GM18511 (cell line): ENCODE data around the gene RYR3.

ENCODE experiments used
- ATAC-seq: cut with Tn5 transposase; IDR thresholded peaks from one replicate; pipeline ENCODE4 v1.9.1; 2021; ENCODE audit warnings: mild to moderate bottlenecking, moderate library complexity; ENCODE audit not compliant: unreplicated experiment

RYR3 gene

DNA sequence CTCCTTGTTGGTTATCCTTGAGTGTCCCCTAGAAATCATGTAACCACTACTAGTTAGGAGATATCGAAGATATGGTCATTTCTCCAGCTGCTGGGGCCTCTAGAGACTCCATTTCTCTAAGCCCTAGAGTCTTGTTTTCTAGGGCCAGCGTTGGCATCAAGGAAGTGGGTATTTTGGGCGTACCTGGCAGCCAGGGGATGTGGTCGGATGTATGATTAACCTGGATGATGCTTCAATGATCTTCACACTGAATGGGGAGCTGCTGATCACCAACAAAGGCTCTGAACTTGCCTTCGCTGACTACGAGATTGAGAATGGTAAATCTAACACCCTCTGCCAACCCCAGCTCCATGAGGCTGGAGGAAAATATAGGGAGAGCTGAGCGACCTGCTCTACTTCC lies 325.5 kb downstream of the RYR3 start:
- ATAC-seq = peak; percentile 70

DNA sequence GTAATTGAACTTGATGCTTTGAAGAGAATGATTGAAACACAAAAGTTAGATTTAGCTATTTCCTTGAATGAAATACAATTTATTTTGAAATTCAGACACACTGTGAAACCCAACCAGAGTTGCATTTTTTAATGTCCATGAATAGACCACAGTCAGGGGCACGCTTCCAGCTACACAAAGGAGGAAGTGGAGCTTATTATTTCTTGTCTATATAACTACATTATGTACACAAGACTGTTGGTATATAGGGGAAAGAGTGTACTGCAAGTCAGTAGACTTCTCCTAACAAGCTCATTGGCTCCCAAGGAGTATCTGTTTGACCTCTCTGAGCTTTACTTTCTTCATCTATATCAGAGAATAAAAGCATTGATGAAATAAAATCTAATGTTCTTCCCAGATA lies 326.2 kb downstream of the RYR3 start:
- no peak for ATAC-seq

DNA sequence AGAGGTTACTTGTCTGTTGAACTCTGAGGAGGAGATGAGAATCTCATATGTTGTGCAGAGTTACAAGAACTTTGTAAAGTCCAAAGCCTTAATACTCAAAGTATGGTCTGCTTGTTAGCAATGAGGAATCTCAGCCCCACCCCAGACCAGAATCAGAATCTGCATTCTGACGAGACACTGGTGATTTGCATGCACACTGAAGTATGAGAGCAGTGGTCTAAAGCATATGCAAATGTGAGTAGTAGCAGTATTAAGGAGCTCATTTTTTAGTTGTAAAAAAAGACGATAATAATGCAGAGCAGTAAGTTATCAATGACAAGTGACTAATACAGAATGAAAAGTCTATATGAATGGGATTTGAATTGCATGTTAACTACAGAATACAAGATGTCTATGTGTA lies 327.7 kb downstream of the RYR3 start:
- no peak for ATAC-seq

DNA sequence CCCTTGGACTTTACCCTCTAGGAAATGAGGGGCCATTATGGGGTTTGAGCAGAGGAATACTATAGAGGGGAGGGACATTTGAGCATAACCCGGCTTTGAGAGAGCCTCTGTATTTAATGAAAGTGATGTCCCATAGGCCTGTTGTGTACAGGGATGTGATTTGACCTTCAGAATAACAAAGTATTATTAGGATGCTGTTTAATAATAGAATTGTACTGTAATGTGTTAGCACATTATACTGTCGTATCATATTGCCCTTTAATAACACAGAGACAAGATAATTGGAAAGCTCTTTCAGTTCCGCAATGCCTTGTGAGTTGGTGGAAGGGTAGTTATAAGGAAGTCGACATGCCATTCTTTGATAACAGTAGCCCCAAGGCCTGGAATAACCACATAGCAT lies 328.3 kb downstream of the RYR3 start:
- ATAC-seq = no peak

DNA sequence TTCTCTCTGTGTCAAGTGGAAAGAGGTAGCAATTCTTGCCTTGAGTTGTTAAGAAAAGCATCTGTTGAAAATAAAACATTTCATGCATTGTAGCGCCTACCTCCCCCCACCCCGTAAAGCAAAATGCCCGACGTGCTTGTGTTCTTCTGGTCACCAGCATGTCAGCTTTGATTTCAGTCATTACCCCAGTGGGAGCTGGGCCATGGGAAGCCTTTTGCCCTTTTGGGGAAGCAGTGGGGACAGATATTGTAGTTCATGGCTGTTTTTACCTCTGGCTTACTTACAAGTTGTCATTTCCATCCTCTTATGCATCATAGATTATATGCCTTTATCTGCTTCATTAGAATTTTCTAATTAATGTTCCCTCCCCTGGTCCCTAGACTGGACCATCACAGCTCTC lies 328.7 kb downstream of the RYR3 start:
- no peak for ATAC-seq

DNA sequence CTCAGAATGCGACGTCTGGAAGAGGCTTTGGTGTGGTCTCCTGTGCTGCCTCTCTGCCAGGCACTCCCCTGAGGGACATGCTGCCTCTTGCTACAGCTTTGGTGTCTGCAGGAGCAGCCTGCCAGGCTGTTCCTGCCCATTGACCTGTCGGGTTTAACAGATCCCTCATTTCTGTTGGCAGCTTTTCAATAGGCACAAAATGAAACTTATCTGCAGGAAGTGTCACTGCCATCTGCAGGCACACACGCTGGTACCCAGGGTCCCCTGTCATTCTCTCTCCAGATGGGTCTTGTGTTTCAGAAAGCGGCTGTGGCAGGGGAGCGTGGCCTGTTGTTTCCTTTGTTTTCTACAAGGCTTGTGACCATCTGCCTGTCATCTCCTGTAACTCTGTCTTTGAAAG lies 329.2 kb downstream of the RYR3 start:
- no peak for ATAC-seq

DNA sequence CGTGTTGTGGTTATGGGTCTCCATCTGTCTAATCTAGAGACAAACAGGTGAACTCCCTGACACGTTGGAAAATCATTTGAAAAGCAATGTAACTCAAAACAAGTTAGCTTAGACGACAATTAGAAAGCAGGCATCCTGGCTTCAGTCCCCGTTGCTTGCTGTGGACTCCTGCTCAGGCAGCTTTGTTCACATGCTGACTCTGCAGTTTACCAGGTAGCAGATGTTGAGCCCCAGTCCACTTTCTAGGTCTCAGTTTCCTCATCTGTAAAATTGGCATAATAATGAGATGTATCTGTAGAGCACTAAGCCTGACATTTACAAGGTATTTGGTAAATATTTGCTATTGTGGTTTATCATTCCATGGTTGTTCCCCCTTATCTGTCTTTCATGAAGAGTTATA lies 330.3 kb downstream of the RYR3 start:
- no peak for ATAC-seq

DNA sequence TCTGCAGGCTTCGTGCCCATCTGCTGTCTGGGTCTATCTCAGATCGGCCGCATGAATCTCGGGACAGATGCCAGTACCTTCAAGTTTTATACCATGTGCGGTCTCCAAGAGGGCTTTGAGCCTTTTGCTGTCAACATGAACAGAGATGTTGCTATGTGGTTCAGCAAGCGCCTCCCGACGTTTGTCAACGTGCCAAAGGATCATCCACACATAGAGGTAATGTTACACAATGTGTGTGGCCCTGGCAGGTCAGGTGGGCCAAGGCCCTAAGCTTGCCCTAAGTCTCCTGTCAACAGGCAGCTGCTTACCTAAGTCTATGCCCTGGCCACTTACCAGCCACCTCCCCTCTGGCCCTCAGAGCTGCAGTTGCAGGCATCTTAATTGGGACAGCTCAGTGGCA lies 333.5 kb downstream of the RYR3 start:
- ATAC-seq = no peak

DNA sequence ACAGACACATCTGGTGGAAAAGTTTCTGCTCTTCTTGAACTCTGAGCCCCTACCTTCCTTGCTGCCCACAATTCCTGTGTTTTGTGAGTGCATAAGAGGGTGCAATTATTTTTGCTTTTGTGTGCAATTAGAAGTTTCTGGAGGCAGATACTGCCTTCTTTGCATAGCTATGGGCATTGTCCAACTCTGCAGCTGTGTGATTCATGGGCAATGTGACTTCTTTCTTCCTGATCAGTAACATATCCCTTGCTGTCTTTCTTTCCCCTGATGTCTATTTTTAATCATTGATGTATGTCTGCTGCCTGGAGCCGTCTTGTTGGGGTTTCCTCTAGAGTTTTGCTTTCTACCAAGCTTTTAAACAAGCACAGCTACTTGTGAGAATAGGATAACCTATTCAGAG lies 336.0 kb downstream of the RYR3 start:
- no peak for ATAC-seq

DNA sequence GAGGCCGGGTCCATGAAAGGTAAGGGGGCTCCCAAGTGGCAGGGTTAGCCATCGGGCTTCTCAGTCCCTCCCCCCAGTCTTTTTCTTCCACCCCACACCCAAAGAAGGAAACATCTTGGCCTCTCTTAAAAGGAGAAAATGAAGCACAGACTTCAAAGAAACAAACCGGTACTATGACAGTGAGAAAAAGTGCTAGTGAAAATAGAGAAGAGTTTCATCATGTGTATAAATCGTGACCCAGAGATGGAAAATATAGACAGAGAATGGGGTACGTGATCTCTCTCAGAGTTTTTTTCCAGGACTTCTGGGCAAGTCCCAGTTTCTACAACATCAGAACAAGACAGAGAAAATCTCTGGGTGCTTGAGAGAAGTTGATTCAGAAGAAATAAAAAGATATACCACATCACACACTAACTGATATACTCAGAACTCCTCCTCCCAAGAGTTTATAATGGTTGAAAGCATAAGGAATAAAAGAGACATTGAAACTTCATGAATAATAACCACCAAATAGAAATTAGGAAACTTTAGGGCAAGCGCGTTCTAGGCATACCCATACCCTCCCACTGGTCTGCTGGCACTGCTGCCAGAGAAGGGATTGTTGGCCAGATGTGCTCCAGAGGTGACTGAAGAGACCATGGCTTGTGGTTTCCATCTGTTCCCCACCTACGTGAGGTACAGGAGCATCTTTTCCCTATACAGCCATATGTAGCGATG lies 338.6 kb downstream of the RYR3 start:
- no peak for ATAC-seq

DNA sequence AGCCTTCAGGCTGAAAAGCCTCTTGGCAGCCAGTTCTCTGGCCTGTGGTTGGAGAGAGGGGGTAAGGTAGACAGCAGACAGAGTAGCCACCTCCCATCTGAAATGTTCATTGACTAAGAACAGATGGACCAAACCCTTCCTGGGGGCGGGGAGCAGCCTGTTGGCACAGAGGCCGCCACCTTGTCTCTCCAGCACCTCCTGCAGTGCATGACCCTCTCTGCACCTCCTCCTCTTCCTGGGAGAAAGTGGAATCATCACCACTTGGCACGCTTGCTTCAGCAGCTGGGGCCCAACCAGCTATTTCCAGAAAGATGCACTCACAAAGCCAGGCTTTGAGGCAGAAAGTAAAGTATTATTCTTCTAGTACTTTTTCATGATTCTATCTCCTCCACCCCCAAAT lies 344.1 kb downstream of the RYR3 start:
- ATAC-seq = no peak

DNA sequence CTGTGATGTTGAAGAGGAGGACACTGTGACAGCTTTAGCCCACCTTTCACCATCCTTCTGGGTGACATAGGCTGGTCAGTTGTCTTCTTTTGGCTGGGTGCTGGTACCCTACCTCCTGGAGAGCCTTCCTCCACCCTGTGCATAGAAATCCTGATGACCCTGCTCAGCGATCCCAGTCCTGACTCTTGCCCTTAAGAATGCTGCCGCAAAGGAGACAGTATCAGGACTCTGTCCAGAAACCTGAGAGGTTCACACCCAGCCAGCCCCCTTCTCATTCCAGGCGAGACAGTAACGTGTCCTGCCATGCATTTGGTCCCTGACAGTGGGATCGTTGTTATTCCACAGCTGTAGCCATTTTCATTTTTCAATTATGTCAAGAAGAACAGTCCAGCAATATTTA lies 344.7 kb downstream of the RYR3 start:
- no peak for ATAC-seq

DNA sequence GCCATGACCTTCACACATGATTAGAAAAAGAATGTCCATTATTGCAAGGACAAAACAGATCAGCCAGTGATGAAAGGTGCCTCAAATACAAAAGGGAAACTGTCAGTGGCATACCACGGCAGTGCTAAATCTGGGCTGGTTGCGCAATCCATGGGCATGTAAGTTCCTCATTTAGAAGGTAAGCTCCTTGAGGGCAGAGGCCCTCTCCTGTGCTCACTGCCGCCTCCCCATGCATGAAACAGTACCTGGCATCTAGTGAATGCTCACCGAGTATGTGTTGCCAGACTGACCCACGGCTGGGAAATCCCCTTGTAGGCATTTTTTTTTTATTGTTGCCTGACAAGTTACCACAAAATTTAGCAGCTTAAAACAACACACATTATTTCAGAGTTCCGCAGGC lies 345.4 kb downstream of the RYR3 start:
- ATAC-seq = no peak

DNA sequence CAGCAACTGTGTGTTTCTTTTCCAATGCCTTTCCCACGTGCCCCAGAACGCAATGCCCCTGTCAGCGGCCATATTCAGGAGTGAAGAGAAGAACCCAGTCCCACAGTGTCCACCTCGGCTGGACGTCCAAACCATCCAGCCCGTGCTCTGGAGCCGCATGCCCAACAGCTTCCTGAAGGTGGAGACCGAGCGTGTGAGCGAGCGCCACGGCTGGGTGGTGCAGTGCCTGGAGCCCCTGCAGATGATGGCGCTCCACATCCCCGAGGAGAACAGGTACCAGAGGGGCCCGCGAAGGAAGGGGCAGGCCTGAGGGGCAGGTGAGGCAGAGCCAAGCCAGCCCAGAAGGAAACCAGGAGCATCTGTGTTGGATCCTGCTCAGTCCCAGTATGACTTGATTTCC lies 349.4 kb downstream of the RYR3 start:
- no peak for ATAC-seq

DNA sequence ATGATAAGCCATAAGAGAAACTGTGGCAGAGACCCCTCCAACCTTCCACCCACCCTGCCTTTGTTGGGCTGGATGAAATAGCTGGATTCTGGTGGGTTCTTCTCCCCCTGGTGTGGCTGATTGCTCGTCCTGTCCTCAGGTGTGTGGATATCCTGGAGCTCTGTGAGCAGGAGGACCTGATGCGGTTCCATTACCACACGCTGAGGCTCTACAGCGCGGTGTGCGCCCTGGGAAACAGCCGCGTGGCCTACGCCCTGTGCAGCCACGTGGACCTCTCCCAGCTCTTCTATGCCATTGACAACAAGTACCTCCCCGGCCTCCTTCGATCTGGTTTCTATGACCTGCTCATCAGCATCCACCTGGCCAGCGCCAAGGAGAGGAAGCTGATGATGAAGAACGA lies 351.2 kb downstream of the RYR3 start:
- ATAC-seq = no peak

DNA sequence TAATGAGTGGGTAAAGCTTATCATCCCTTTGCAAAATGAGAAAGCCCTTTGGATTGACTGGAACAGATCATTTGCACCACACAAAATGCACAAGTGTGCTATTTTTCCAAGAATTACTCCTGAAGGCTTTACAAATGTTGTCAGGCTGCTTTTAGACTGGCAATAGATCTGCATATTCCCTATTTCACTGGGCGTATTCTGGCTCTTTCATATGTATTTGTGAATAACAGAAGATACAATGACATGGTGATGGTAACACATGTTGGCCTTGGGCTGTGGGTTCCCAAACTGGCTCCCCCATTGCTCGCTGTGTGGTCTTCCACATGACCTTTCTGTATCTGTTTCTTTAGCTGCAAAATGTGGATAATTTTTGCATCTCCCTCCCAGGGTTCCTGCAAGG lies 354.2 kb downstream of the RYR3 start:
- ATAC-seq = no peak

DNA sequence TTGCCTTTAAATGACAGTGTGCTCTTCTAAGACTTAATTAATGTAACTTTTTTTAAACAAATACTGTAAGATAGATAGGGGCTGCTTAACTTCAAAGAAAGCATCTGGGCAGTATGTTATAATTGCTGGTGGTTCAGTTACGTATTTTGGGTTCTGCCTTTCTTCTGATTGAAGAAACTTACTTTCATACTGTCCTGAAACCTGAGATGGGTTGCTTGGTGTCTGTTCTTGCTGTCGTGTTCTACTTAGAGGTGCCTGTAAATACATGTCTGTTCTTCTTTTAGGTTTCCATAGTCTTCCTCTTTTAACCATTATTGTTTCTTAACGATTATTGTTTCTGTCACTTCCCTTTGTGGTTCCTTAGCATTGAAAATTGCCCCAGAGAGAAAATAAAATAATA lies 359.8 kb downstream of the RYR3 start:
- ATAC-seq = no peak

DNA sequence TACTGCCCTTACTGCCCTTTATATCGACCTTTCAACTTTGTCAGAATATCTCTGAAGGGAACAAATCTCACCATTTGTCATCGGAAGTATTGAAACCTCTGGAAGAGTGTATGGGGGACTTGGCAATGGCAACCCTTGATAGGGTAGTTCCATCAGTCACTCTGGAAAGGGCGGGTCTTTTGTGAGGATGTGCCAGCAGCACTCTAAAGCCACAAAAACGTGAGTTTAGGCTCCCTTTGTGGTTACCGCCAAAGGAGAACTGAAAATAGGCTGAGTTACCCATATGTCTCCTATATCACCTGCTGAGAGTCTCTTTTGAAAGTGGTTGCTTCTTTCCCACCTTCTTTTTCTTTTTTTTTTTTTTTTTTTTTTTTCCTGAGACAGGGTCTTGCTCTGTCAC lies 360.7 kb downstream of the RYR3 start:
- peak; percentile 93 for ATAC-seq

DNA sequence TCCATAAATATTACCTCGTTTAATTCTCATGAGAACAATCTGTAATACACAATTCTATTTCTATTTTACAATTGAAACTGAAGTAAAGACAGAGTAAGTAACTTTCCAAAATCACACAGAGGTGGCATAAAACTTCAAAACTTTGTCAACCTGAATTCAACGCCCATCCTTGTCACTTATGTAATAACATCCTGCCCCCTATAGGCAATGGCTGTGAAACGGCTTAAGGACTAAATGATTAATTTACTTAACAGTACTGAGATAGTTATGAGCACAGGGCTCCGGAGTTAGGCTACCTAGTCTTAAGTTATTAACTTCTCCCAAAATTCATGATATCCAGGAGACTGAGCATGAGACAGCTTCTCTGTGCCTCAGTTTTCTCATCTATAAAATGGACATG lies 364.5 kb downstream of the RYR3 start:
- peak; percentile 47 for ATAC-seq

DNA sequence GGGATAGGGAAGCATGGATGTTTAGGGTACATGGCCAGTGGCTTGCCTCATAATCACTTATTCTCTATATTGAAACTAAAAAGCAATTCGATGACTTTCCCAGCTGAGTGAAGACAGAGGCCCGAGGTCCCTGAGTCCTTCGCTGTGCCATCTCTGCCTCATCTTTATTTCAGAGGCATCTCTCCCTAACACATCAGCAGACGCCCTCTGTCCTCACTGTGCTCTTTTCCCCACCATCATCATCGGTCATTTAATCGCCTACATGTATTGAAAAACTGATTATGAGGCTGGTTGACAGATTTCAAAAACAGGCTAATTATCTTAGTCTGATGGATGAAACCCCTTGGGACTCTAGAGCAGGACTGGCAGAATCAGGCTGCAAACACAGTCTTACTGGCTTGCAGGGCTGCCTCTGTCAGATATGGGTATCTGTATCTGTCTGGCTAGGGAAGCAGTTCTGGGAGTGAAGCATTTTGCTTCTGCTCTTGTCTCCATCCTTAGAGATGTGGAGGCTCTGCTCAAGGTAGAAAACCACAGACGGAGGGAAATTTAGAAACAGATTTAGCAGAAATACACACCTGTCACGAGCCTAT lies 366.6 kb downstream of the RYR3 start:
- no peak for ATAC-seq

DNA sequence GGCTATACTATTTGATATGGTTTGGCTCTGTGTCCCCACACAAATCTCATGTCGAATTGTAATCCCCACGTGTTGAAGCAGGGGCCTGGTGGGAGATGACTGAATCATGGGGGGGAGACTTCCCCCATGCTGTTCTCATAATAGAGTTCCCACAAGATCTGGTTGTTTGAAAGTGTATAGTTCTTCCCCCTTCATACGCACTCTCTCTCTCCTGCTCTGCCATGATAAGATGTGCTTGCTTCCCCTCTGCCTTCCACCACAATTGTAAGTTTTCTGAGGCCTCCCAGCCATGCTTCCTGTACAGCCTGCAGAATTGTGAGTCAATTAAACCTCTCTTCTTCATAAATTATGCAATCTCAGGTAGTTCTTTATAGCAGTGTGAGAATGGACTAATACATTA lies 367.4 kb downstream of the RYR3 start:
- ATAC-seq = no peak

DNA sequence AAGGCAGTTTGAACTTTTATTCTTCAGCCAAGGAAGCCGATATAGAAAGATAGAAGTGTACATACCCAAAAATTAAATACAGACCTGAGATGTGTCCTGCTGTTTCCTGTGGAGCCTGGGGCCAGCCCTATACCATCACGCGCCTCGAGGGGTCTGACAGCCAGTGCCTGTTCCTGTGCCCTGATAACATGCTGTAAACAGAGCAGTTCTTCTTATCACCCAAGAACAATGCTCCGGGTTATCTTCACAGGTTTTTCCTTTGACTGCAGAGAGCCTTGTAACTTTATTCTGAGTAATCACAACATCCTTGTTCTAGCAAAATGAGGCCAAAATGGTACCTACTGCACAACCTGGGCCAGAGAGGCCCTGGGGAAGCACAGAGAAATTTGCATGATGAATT lies 367.8 kb downstream of the RYR3 start:
- no peak for ATAC-seq

DNA sequence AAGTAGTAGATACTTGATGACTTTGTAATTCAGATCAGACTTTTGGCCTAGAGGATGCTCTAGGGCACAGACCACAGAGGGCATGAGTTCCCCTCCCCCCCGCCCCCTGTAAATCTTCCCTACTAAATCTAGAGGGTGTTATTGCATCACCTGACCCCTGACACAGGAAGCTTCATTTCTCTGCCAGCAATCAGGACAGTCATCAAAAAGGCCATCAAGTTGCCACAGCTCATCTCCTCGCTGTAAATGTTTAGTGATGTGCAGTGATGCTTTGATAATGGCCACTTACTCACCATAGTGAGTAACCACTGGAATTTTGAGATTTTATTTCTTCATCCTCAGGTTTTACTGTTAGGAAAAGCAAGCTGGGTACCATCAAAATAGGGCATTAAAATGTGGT lies 368.3 kb downstream of the RYR3 start:
- no peak for ATAC-seq
